Measurements from ENCODE around the gene LRPAP1.

The LRPAP1 gene

DNA sequence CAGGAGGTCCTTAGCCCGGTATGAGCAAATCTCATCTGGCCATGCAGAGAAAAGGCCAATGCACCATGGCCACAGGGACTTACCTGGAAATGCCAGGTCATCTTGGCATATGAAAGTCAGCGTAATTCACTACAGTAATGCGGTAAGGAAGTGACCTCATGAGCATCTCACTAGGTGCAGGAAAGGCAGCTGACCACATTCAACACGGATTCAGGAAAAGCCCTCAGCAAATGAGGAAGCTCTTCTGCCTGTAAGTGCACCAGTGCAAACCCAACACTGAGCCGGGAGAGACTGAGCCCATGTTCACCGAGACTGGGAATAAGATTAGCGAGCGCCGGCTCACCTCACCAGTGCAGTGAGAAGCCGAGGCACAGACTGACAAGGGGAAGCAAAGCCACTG is 23.7 kb downstream of the LRPAP1 start:
- H2AK5ac ChIP-seq (ENCODE audit: low read length): no peak overlapping the region
- no peak overlapping the region for H4K91ac ChIP-seq (ENCODE audit: low read depth, low read length)
- H3K4me3 ChIP-seq (ENCODE audit: low read depth, low read length): no peak overlapping the region
- no peak overlapping the region for H3K23ac ChIP-seq (ENCODE audit: low read length)
- no peak overlapping the region for H3K4ac ChIP-seq (ENCODE audit: low read depth, low read length)
- no peaks in the 10 kb centered on the region for H3K79me2 ChIP-seq (ENCODE audit: control insufficient read depth, insufficient read depth, low read length, poor library complexity)
- H3K18ac ChIP-seq (ENCODE audit: low read length): no peak overlapping the region
- no peaks in the 10 kb centered on the region for H3K79me1 ChIP-seq (ENCODE audit: low read length)
- no peak overlapping the region for H2AFZ ChIP-seq (ENCODE audit: insufficient read depth, low read length, poor library complexity)
- H3K27ac ChIP-seq (ENCODE audit: low read depth, low read length): no peak overlapping the region
- H3K27me3 ChIP-seq (ENCODE audit: insufficient read depth, low read length): no peaks in the 10 kb centered on the region
- no peaks in the 10 kb centered on the region for H3K4me1 ChIP-seq (ENCODE audit: control insufficient read depth in 1 of 2, insufficient read depth in 2 of 2, low read length in 2 of 2)
- no peak overlapping the region for H4K8ac ChIP-seq (ENCODE audit: low read depth, low read length)
- H3K36me3 ChIP-seq (ENCODE audit: control insufficient read depth in 1 of 2, insufficient read depth in 2 of 2, low read length in 2 of 2): peaks cover 46 to 56% of the 10 kb centered on the region in 2 experiments
- no peak for DNase-seq
- no peak overlapping the region for H3K9ac ChIP-seq (ENCODE audit: low read length)
- H2BK120ac ChIP-seq (ENCODE audit: insufficient read depth, low read length, poor library complexity): no peak overlapping the region
- no peak overlapping the region for H3K14ac ChIP-seq (ENCODE audit: low read length)
- no peak overlapping the region for H2BK12ac ChIP-seq (ENCODE audit: low read length)
- H4K12ac ChIP-seq (ENCODE audit: low read depth, low read length): no peak overlapping the region
- no CpG with 5 or more reads among the region's 10 CpGs for WGBS (ENCODE audit: extremely low coverage, insufficient coverage, insufficient read length)
- no peak overlapping the region for H2BK5ac ChIP-seq (ENCODE audit: low read depth, low read length, poor library complexity)
- no peak overlapping the region for H3K4me2 ChIP-seq (ENCODE audit: low read length)
- H3K9me3 ChIP-seq (ENCODE audit: insufficient read depth, low read depth, low read length): no peaks in the 10 kb centered on the region

GRCh38 chr4:3505231-3505630 is 27.0 kb downstream of the LRPAP1 start:
- Histone ChIP-seq H3K27ac (ENCODE audit: low read depth, low read length) (no peak overlapping the region), H3K79me1 (ENCODE audit: low read length) (no peaks in the 10 kb centered on the region), H4K91ac (ENCODE audit: low read depth, low read length) (no peak overlapping the region), H2BK12ac (ENCODE audit: low read length) (no peak overlapping the region), H2AFZ (ENCODE audit: insufficient read depth, low read length, poor library complexity) (no peak overlapping the region), H3K27me3 (ENCODE audit: insufficient read depth, low read length) (no peaks in the 10 kb centered on the region), H3K79me2 (ENCODE audit: control insufficient read depth, insufficient read depth, low read length, poor library complexity) (no peaks in the 10 kb centered on the region), H3K9ac (ENCODE audit: low read length) (no peak overlapping the region), H4K12ac (ENCODE audit: low read depth, low read length) (no peak overlapping the region), H2AK5ac (ENCODE audit: low read length) (no peak overlapping the region), H3K18ac (ENCODE audit: low read length) (no peak overlapping the region), H2BK5ac (ENCODE audit: low read depth, low read length, poor library complexity) (no peak overlapping the region), H3K4ac (ENCODE audit: low read depth, low read length) (no peak overlapping the region), H3K9me3 (ENCODE audit: insufficient read depth, low read depth, low read length) (no peaks in the 10 kb centered on the region), H3K4me3 (ENCODE audit: low read depth, low read length) (no peak overlapping the region), H2BK120ac (ENCODE audit: insufficient read depth, low read length, poor library complexity) (no peak overlapping the region), H3K4me1 (ENCODE audit: control insufficient read depth in 1 of 2, insufficient read depth in 2 of 2, low read length in 2 of 2) (no peaks in the 10 kb centered on the region), H3K4me2 (ENCODE audit: low read length) (no peak overlapping the region), H3K23ac (ENCODE audit: low read length) (no peak overlapping the region), H4K8ac (ENCODE audit: low read depth, low read length) (no peak overlapping the region), H3K36me3 (ENCODE audit: control insufficient read depth in 1 of 2, insufficient read depth in 2 of 2, low read length in 2 of 2) (peaks cover 30 to 51% of the 10 kb centered on the region in 2 experiments), H3K14ac (ENCODE audit: low read length) (no peak overlapping the region)
- DNase-seq: no peak
- WGBS (ENCODE audit: extremely low coverage, insufficient coverage, insufficient read length): no CpG with 5 or more reads among the region's 16 CpGs

GRCh38 chr4:3502941-3503936 is 29.0 kb downstream of the LRPAP1 start:
- Histone ChIP-seq H3K27me3 (ENCODE audit: insufficient read depth, low read length) (no peaks in the 10 kb centered on the region), H3K14ac (ENCODE audit: low read length) (no peak overlapping the region), H2AFZ (ENCODE audit: insufficient read depth, low read length, poor library complexity) (peak overlapping the region; percentile 8), H3K9ac (ENCODE audit: low read length) (no peak overlapping the region), H4K91ac (ENCODE audit: low read depth, low read length) (no peak overlapping the region), H3K4ac (ENCODE audit: low read depth, low read length) (no peak overlapping the region), H4K8ac (ENCODE audit: low read depth, low read length) (no peak overlapping the region), H3K36me3 (ENCODE audit: control insufficient read depth in 1 of 2, insufficient read depth in 2 of 2, low read length in 2 of 2) (peaks cover 19 to 38% of the 10 kb centered on the region in 2 experiments), H3K79me1 (ENCODE audit: low read length) (no peaks in the 10 kb centered on the region), H3K4me3 (ENCODE audit: low read depth, low read length) (no peak overlapping the region), H3K9me3 (ENCODE audit: insufficient read depth, low read depth, low read length) (no peaks in the 10 kb centered on the region), H2BK12ac (ENCODE audit: low read length) (no peak overlapping the region), H2BK120ac (ENCODE audit: insufficient read depth, low read length, poor library complexity) (no peak overlapping the region), H3K18ac (ENCODE audit: low read length) (no peak overlapping the region), H3K4me2 (ENCODE audit: low read length) (no peak overlapping the region), H3K4me1 (ENCODE audit: control insufficient read depth in 1 of 2, insufficient read depth in 2 of 2, low read length in 2 of 2) (no peaks in the 10 kb centered on the region), H2AK5ac (ENCODE audit: low read length) (no peak overlapping the region), H3K79me2 (ENCODE audit: control insufficient read depth, insufficient read depth, low read length, poor library complexity) (no peaks in the 10 kb centered on the region), H3K23ac (ENCODE audit: low read length) (no peak overlapping the region), H2BK5ac (ENCODE audit: low read depth, low read length, poor library complexity) (no peak overlapping the region), H3K27ac (ENCODE audit: low read depth, low read length) (no peak overlapping the region), H4K12ac (ENCODE audit: low read depth, low read length) (no peak overlapping the region)
- no peak for DNase-seq
- WGBS (ENCODE audit: extremely low coverage, insufficient coverage, insufficient read length): no CpG with 5 or more reads among the region's 39 CpGs

- no peak overlapping the region for H2AK5ac ChIP-seq (ENCODE audit: low read length)
- H2BK12ac ChIP-seq (ENCODE audit: low read length): no peak overlapping the region
- H3K23ac ChIP-seq (ENCODE audit: low read length): no peak overlapping the region
- H3K4me3 ChIP-seq (ENCODE audit: low read depth, low read length): no peak overlapping the region
- no peak overlapping the region for H3K27ac ChIP-seq (ENCODE audit: low read depth, low read length)
- no peak overlapping the region for H3K18ac ChIP-seq (ENCODE audit: low read length)
- H4K12ac ChIP-seq (ENCODE audit: low read depth, low read length): no peak overlapping the region
- no peak overlapping the region for H4K8ac ChIP-seq (ENCODE audit: low read depth, low read length)
- no peak overlapping the region for H3K9ac ChIP-seq (ENCODE audit: low read length)
- no peak overlapping the region for H3K4me2 ChIP-seq (ENCODE audit: low read length)
- H3K36me3 ChIP-seq (ENCODE audit: control insufficient read depth in 1 of 2, insufficient read depth in 2 of 2, low read length in 2 of 2): peaks cover 19 to 38% of the 10 kb centered on the region in 2 experiments
- no peaks in the 10 kb centered on the region for H3K79me2 ChIP-seq (ENCODE audit: control insufficient read depth, insufficient read depth, low read length, poor library complexity)
- H3K4ac ChIP-seq (ENCODE audit: low read depth, low read length): no peak overlapping the region
- no peak overlapping the region for H2BK5ac ChIP-seq (ENCODE audit: low read depth, low read length, poor library complexity)
- no peaks in the 10 kb centered on the region for H3K79me1 ChIP-seq (ENCODE audit: low read length)
- H3K9me3 ChIP-seq (ENCODE audit: insufficient read depth, low read depth, low read length): no peaks in the 10 kb centered on the region
- no peak overlapping the region for H4K91ac ChIP-seq (ENCODE audit: low read depth, low read length)
- no peak for DNase-seq
- no peak overlapping the region for H2AFZ ChIP-seq (ENCODE audit: insufficient read depth, low read length, poor library complexity)
- H2BK120ac ChIP-seq (ENCODE audit: insufficient read depth, low read length, poor library complexity): no peak overlapping the region
- WGBS (ENCODE audit: extremely low coverage, insufficient coverage, insufficient read length): no CpG with 5 or more reads among the region's 19 CpGs
- no peaks in the 10 kb centered on the region for H3K27me3 ChIP-seq (ENCODE audit: insufficient read depth, low read length)
- H3K14ac ChIP-seq (ENCODE audit: low read length): no peak overlapping the region
- no peaks in the 10 kb centered on the region for H3K4me1 ChIP-seq (ENCODE audit: control insufficient read depth in 1 of 2, insufficient read depth in 2 of 2, low read length in 2 of 2)
Observed at GRCh38 chr4:3501825-3502425, 30.3 kb downstream of the LRPAP1 start.

Data from trophoblast cell (in vitro differentiated cells and primary cell).